Measurements from ENCODE around the gene GPC5.
"Not testable (repeated sequence)": the region's sequence is repeated elsewhere in the genome, so short reads cannot be mapped to it uniquely, and the experiment has no call there.

GPC5 gene

DNA sequence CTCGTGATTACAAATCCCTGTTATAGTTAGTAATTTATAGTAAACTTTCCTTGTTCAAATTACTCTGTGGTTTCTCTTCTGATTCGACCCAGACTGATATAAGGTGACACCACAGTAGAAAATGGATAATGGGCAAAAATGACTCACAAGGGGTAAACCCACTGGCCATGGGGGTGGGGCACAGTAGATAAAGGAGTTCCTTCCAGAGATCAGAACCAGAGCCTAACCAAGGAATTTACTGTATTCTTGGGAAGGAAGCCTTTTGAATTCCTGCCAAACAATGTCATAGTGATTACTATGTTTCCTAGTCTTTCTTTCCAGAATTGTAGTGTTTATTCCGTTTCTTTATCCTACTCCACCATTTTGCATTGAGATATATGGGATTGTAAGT lies 29.0 kb upstream of the GPC5 start:
- DNase-seq: no peak

DNA sequence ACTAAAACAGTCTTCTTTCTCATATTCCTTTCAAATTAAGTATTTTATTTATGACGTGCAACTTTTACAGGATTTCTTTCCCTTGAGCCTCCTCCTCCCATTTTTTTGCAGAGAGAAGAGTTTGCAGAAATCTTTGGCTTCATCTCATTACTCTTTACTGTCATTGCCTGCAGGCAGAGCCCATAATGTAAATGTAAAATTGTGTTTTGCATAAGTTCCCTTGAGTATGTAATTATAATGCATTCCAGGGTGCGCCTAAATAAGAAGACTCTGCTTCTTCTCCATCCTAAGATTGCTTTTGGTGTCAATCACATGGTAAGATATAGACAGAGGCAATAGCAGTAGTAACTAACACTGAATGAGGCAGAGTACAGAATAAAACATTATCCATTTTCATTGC lies 27.9 kb upstream of the GPC5 start:
- DNase-seq: no peak

DNA sequence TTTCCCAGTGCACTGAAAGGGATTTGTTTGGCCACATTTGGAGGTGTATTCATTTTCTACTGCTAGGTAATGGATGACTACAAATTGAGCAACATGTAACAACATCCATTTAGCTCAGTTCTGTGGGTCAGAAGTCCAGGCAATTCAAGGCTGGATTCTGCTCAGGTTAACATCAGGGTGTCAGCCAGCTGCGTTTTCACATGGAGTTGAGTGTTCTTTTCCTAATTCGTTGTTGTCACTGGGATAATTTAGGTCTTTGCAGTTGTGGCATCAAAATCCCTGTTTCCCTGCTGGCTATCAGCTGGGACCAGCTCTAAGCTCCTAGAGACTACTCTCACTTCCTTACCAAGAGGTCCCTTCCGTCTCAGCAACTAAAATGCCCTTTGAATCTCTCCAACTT lies 25.5 kb upstream of the GPC5 start:
- no peak for DNase-seq

DNA sequence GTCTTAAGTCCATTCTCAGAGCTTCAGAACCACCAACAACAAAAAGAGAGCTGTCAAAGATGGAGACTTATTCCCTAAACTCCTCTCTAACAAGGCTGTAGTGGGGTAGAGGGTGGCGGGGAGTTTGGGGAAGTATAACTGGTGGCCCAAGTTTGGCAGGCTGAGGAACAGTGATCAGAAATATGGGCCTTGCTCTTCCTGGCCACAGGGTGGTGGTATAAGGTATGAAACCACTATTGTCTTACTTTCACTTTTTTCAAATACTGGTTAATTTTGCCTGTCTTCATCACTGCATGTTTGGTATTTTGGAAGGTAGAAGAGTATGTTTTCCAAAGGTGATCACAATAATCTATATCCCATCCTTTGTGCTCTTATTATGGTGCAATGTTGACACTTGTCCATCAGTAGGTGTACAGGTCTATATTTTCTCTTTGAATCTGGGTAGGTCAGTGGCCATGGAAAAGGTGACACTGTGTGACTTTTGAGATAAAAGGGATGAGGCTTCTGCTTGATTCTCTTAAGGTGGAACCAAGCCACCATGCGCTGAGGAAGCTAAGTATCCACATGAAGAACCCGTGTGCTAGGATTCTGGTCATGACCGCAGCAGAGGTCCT lies 23.2 kb upstream of the GPC5 start:
- no peak for DNase-seq

DNA sequence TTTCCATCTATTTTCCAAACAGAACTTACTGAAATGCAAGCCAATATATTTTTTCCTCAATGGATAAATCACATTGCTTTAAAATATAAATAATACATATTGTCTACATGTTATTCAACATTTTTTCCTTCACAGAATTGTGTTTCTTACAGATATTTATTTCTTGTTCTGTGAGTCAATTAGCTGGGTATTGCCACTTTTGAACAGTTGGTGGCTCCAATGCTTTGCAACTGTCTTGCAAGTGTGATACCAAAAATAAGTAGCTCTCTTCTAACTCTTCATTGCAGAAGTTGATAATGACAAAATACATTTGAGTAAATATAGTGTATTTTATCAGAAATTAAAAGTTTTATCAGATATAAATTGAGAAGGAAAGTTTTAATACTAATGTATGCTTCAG lies 17.1 kb upstream of the GPC5 start:
- DNase-seq: no peak

DNA sequence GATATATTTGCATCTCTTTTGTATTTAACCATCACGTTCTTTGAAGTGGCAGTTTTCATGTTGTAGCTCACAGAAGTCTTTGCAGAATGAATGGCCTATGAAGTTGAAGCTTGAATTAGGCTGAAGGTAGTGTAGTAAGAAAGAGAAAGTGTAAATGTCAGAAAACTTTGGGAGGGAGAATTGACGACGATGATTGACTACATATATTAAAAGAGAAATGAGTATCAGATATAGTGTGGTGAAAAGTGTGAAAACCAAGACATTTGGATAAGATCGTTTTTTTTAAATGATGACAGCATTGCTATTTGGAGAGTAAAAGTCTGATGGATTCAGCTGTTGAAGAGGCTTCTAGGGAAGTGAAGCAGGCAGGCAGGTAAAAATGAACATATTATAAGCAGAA lies 14.6 kb upstream of the GPC5 start:
- DNase-seq: no peak

DNA sequence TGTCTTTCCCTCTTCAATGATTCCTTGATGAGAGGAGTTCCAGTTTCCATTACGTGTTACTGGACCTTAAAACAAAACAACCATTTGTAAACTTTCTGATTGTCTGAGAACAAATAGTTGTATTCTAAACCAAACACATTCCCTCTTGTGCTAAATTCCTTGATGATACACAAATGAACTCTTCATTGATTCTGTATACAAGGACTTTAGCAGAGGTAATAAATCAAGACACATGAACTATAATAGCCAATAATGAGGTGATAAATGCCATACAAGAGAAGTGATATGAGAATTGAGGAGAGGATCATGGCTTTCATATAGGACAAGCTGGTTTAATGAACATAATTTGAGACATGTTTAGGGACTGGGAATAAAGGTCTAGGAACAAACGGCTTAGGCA lies 13.5 kb upstream of the GPC5 start:
- no peak for DNase-seq

DNA sequence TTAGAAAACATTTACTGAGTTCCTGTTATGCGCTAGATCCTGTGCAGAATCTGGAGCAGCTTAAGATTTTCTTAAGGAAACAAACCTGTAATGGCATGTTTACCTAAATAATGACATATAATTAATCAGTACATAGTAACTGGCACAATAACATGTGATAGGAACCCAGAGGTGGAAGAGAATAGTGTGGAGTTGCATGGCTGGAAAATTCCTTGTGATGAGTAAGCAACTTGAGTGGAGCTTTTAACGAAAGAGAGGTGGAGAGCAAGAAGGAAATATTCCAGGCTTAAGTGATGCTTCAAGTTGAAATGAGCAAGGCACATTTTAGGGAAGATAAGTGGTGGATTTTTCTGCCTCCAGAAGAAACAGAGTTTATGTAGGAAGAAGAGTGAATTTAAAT lies 9.2 kb upstream of the GPC5 start:
- DNase-seq: no peak

DNA sequence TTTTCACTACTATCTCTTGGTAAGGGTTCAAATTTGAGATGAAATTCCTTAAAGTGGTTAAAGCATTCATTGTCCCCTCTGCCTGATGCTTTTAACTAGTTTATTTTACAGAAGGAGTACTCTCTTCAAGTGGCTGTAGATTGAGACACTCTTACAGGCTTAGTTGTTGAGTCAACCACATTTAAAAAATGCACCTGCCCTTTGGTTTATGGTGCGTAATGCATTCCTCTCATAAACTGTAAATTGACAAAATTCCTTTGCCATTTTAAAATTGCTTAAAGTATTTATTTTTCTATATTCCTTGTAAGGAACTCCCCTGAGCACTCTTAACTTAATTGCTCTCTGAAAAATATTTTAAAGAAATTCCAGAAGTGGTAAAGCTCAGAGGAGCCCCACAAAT lies 826 bp upstream of the GPC5 start:
- DNase-seq: no peak

DNA sequence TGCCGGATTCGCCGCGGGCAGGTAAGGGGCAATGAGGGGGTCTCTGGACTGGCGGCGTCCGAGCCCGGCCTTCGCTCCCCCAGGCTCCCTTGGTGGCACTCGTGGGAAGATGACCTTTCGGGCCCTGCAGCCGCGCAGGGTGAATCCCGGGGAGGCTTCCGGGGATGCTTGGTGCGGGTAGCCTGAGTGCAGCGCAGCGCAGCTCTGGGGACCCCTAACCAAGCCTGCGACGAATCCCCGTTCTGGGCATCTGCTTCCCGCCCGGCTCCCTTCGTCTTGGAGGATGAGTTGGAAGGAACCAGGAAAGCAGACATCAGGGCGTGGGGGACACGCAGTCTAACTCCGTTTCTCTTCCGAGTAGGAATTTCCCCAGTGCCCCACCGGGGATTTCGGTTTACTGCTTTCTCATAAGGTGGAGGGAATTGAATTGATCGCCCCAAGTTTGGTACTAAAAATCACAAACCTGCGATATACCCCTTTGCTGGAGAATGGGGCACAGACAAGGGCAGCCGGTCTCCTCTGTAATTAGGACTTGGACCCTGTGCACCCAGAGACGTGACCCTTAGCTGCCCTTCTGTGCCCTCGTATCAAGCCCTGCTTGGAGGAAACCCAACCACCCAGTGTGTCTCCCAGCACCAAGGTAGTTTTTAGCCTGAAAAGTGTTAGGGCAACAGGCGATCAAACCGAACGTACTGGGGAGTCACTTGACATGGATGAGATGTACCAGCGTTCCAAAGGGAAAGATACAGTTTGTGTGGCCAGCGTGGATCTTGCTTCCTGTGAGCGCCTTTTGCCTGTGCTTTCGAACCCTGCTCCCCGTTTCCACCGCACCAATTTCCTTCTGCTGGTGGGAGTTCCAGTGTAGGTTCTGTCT lies 1.0 kb downstream of the GPC5 start:
- no peak for DNase-seq

DNA sequence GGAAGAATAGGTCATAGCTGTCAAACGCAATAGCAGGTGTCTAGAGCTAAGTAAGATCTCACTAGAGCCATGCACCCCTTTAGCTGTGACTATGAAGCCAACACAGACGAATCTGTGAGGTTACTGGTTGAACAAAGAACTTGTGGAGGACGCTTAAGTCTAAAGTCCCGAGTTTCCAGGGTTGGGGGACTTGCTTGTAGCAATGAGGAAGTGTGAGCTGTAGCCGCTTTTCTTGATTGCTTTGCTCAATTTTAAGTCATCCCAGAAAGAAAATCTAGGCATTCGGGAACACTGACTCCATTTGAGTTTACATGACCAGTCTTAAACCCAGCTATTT lies 1.6 kb downstream of the GPC5 start:
- DNase-seq: no peak

DNA sequence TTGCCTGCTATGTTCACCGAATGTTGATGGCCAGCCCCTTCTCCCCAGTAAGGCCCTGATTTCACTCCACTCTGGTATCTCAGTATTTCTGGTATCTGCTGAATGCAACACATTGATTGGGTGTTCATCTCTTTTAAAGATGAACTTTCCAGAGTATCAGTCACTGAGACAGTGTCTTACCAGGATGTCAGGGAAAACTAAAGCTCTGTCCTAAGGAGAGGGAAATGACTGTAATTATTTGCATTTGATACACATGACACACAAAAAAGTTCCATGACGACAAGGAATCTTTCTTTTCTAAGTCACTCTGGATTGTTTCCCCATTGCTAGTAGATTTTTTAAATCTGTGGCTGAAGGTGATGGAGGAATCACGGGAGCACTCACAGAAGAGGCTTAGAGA lies 2.2 kb downstream of the GPC5 start:
- DNase-seq: no peak

DNA sequence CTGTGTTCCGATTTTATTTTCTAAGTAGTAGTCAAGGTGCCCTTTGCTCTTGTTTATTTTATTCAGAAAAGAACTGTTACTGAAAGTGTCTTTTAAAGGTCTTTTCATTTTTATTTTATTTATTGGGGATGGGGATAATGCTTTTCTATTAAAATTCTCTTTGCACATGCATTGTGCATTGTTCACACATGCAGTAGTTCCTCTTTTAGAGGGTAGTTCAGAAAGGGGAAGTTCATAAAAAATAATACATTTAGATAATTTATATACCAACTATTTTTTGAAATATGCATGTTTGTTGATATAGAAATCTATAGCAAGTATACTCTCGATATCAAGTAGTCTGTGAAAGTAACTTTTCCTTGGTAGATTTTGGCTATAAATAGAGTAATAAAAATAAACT lies 3.5 kb downstream of the GPC5 start:
- no peak for DNase-seq

DNA sequence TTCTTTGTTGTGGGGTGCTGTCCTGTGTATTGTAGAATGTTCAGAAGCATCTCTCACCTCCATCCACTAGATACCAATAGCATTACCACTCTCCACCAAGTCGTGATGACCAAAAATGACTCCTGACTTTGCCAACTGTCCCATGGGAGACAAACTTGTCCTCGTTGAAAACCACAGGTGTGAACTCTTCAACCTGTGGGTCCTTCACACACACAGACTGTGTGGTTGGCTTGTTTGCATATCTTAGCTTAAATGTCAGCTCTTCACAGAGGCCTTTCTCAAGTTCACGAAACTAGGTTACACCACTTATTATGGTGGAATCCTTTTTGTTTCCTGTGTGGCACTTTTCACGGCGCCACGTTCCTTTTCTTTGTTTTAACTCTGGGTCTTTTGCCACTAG lies 6.8 kb downstream of the GPC5 start:
- DNase-seq: no peak

DNA sequence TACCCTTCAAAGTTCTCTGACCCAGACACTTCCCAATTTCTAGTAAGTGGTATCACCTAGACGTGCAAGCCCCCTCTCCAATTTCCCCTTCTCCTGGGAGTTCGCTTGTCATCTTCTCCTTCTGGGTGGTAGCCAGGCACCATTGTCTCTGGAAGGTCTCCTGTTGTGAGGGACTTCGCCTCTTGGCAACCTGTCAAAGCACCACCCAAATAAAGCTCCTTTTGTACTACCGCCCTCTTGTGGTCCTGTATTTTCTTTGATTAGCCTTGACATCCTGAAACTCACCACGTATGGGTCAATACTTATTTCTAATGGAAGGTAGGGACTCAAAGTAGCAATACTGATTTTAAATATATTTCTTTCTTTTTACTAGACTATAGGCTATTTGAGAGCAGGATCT lies 8.2 kb downstream of the GPC5 start:
- no peak for DNase-seq

DNA sequence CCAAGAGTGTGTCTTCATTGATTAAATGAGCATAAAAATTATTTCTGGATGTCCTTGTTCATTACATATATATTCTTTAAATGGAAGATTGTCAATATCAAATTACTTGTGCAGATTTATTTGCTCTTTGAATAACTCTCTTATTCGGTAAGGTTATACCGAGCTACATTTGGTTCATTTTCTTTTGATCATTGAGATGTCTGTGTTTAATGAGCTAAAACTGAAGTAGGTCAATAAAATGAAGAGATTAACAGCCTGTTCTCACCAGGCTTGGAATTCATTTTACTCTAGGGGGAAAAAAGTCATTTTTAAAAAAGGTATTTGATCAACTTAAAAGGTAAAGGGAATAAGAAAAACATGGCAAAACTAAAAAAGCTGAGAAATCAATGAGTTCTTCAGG lies 10.6 kb downstream of the GPC5 start:
- DNase-seq: no peak

DNA sequence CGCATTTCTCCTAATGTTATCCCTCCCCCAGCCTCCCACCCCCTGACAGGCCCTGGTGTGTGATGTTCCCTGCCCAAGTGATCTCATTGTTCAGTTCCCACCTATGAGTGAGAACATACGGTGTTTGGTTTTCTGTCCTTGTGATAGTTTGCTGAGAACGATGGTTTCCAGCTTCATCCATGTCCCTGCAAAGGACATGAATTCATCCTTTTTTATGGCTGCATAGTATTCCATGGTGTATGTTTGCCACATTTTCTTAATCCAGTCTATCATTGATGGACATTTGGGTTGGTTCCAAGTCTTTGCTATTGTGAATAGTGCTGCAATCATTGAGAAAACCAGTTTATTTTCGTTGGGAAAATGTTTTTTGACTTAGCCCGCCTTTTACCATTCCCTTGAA lies 18.2 kb downstream of the GPC5 start:
- DNase-seq: not testable (repeated sequence)

DNA sequence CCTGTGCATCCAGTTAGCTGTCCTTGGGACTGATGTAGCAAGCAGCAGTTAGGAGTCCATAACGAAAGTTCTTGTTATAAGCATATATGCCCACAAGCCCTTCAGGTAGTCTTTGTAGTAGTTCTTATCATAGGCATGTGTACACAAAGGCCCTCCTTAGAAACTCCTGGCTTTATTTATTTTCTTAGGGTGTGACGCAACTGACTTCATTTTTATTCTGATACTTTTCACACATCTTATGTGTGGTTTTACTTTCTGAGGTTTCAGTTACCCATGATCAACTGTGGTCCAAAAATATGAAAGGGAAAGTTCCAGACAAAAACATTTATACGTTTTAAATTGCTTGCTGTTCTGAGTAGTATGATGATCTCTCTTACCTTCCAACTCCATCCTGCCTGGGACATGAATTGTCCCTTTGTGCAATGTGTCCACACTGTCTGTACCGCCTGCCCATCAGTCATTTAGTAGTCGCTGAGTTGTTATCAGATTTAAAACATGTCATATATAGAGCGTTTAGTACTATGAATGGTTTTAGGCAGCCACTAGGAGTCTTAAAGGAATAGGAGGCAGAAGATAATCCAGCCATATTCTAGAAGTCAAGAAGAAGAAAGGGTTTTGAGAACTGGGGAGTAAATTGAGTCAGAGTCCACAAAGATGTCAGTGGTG lies 19.4 kb downstream of the GPC5 start:
- no peak for DNase-seq

DNA sequence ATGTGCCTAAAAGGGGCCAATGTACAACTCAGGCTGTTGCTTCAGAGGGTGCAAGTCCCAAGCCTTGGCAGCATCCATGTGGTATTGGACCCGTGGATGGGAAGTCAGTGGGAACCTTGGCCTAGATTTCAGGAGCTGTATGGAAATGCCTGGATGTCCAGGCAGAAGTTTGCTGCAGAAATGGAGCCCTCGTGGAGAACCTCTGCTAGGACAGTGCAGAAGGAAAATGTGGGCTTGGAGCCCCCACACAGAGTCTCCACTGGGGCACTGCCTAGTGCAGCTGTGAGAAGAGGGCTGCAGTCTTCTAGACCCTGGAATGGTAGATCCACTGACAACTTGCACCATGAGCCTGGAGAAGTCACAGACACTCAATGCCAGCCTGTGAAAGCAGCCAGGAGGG lies 28.5 kb downstream of the GPC5 start:
- no peak for DNase-seq

DNA sequence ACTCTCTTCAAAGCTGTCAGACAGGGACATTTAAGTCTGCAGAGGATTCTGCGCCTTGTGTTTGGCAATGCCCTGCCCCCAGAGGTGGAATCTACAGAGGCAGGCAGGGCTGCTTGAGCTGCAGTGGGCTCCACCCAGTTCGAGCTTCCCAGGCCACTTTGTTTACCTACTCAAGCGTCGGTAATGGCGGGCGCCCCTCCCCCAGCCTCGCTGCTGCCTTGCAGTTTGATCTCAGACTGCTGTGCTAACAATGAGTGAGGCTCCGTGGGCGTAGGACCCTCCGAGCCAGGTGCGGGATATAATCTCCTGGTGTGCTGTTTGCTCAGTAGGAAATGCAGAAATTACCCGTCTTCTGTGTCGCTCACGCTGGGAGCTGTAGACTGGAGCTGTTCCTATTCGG lies 40.3 kb downstream of the GPC5 start:
- not testable (repeated sequence) for DNase-seq

DNA sequence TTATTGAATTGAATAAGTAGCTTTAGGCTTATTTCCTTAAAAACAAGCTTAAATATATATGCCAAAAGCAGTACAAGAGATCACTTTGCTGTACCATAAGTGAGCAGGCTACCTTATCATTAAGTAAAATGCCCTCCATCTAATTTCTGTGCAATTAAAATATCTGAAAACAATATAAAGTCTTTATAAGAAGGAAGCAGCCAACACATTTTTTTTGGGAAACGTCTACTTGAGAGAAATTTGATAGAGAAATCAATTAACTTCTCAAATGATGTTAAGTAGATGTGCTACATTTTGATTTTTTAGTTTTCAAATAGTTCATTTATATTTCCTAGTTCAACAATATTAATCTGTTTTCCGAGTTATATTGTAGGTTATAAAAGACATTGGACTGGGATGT lies 52.5 kb downstream of the GPC5 start:
- no peak for DNase-seq

DNA sequence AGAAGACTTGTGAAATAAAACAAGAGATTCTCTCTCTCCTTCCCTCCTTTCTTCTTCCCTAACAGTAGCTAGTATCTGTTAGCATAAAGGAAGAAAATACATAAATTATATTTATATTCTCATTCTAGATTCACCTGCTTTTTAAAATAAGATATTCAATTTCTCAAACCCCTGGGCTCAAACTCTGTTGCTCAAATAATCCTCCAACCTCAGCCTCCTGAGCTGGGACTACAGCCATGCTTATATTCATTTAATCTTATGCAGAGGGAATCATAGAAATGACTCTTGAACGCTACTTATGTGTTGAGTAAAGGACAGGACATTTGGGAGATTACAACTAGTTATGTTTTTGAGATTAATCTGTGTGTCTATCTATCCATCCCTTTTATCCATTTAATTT lies 56.2 kb downstream of the GPC5 start:
- DNase-seq: no peak

DNA sequence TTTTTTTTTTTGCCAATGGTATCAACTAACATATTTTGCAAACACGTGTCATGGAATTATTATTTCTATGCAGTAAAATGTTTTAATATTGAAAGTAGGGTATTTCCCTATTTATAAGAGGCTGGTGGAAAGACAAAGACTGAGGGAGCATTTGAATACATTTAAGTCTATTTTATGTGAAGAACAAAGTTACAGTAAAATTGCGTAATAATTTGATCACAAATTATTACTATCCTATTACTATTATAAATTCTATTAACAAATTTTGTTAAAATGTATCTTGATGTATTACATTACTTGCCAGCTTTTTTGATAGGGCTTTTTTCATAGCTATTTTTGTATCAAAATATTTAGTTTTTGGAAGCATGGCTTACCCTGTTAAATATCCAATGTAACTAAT lies 58.4 kb downstream of the GPC5 start:
- no peak for DNase-seq

DNA sequence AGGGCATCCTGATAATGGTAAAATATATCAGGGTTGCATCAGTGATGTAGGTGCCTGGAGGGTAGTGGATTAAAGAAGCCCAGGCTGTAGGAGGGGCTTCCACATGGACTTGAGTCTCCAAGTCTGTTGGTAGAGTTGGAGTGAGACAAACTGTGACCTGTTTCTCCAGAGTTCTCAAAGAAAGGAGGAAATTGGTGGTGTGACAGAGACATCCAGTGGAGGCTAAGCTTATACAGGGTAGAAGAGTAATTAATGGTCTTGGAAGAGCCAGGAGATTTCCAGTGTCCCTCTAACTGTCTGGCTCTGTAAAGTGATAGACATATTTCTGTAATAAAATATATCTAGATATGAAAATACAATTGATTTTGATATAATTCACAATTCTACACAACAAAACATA lies 61.1 kb downstream of the GPC5 start:
- no peak for DNase-seq

DNA sequence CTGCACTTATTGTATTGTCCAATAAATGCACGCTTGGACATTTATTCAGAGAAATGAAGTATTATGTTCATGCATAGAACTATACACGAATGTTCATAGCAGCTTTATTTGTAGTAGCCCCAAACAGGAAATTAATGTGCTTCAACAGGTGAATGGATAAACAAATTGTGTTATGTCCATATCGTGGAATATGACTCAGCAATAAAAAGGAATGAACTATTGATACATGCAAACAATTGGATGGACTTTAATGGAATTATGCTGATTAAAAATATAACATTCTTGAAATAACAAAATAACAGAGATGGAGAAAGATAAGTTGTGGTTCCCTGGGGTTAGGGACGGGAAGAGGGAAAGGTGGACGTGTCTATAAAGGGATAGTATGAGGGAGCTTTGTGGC lies 65.9 kb downstream of the GPC5 start:
- no peak for DNase-seq
